ENCODE results near the gene KIF12. TPM values are rescaled to one million over a fixed set of nuclear protein-coding genes. Genes with fewer than 3 reads are reported as not detected.
A peak's percentile ranks its signal among the peaks of the same experiment; 100 is the strongest.

The KIF12 gene
- total and polyA plus RNA-seq, 2 of the 13 experiments (the other 11 are each of a cell fraction or from before 2014, with no cell fraction given) = 1.8 to 12.5 TPM

- TF ChIP-seq TEAD2 (CRISPR knock-in tag; IDR thresholded peaks at IDR 0.05) = no peak
- TF ChIP-seq DMAP1 (CRISPR knock-in tag; IDR thresholded peaks at IDR 0.05) = no peak
- no peak for TF ChIP-seq ZNF44 (CRISPR knock-in tag; IDR thresholded peaks at IDR 0.05)
- no peak; the same call in 1 of the 2 replicates for TF ChIP-seq ZNF326 (CRISPR knock-in tag; IDR thresholded peaks at IDR 0.05; ENCODE audit: borderline replicate concordance)
- TF ChIP-seq FOXA1 (IDR thresholded peaks at IDR 0.05) = no peak
- TF ChIP-seq FOXA1 (CRISPR knock-in tag; IDR thresholded peaks at IDR 0.05) = no peak
- no peak for TF ChIP-seq SRF (IDR thresholded peaks at IDR 0.05; ENCODE audit: low read depth, low read length)
- TF ChIP-seq GLI4 (CRISPR knock-in tag; IDR thresholded peaks at IDR 0.05; ENCODE audit: borderline replicate concordance) = no peak
Measured at GRCh38 chr9:114059047-114059803, 39.9 kb downstream of the KIF12 start (continued).

DNA sequence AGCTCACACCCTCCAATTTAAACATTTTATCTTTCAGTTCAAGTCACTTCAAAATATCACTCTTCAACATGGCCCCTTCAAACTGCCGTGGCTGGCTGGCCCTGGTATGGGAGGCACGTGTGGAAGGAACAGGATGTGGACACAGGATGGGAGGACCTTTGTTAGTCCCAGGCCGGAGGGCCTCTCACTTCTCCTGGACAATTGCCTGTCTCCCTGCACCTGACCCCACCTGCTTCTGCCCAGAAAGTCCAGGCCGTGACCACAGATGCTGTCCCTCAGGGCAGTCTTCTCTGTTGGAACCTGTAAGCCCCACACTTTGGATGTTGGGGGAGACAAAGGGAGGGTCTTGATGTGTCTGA lies 40.4 kb downstream of the KIF12 start:
- H3K36me3 ChIP-seq (replicated peaks in 1 of 2; ENCODE audit: control insufficient read depth in 1 of 2, insufficient read depth in 2 of 2, low read length in 2 of 2) = peaks cover 14 to 38% of the 10 kb centered on the region in 2 experiments
- in situ Hi-C loops (cut with HindIII; ENCODE audit: extremely low pct_ligation_motif_present, low pct_unique_long_range_greater_than_20kb) = no loop called here
- peak; percentile 53 for ATAC-seq
- 0 out of 2 replicates have a peak, but pooled peaks have one; percentile 39 for TF ChIP-seq POGZ (CRISPR knock-in tag; IDR thresholded peaks at IDR 0.05)
- TF ChIP-seq ZNF180 (CRISPR knock-in tag; IDR thresholded peaks at IDR 0.05; ENCODE audit: borderline replicate concordance, low read depth) = no peak
- TF ChIP-seq HMG20B (CRISPR knock-in tag; conservative IDR thresholded peaks at IDR 0.05) = no peak
- TF ChIP-seq GTF2F1 (IDR thresholded peaks at IDR 0.05; ENCODE audit: low read length) = no peak
- no peak for TF ChIP-seq NR2F6 (IDR thresholded peaks at IDR 0.05)
- TF ChIP-seq NR2F6 (CRISPR knock-in tag; IDR thresholded peaks at IDR 0.05) = 0 out of 2 replicates have a peak, but pooled peaks have one; percentile 23
- 0 out of 2 replicates have a peak, but pooled peaks have one; percentile 28 for TF ChIP-seq ZZZ3 (CRISPR knock-in tag; IDR thresholded peaks at IDR 0.05; ENCODE audit: borderline replicate concordance)
- TF ChIP-seq ZNF318 (CRISPR knock-in tag; IDR thresholded peaks at IDR 0.05) = peak; percentile 40; the same call in 1 of the 2 replicates
- TF ChIP-seq NRL (CRISPR knock-in tag; IDR thresholded peaks at IDR 0.05; ENCODE audit: borderline replicate concordance) = no peak
- no peak for TF ChIP-seq XRCC5 (optimal IDR thresholded peaks at IDR 0.05; ENCODE audit: low read length)

More for the DNA sequence above, 40.4 kb downstream of the KIF12 start:
- peaks cover 55% of the 10 kb centered on the region for H3K4me1 ChIP-seq (ENCODE audit: insufficient read depth, low read length)
- intact Hi-C loops (cut with micrococcal nuclease; ENCODE audit: unreplicated experiment) = no loop called here
- 3% methylated on average over 4 of the region's 4 CpGs for WGBS (ENCODE audit: low lambda C conversion rate)
- no TSS peak for BruUV-seq (replicated peaks)
- H3K4me3 ChIP-seq (replicated peaks in 1 of 3; ENCODE audit: insufficient read depth in 1 of 3, low read depth in 2 of 3, low read length in 3 of 3) = no peak overlapping the region
- H3K79me2 ChIP-seq (ENCODE audit: insufficient read depth, low read length) = no peaks in the 10 kb centered on the region
- H4K20me1 ChIP-seq (ENCODE audit: insufficient read depth, low read length) = peaks cover 42% of the 10 kb centered on the region
- peak overlapping the region; percentile 41 for H3K27ac ChIP-seq (ENCODE audit: extremely low read length, insufficient read depth, low read length)
- H3K9ac ChIP-seq (ENCODE audit: insufficient read depth, low read depth, low read length) = no peak overlapping the region
- no peaks in the 10 kb centered on the region for H3K9me3 ChIP-seq (ENCODE audit: low read length)
- FAIRE-seq (no peak), DNase-seq (ENCODE audit: low spot score) (peak; percentile 23)
- 0 out of 2 replicates have a peak overlapping the region, but pooled peaks have one; percentile 2 for H3K4me2 ChIP-seq (ENCODE audit: low read depth, low read length)
- CTCF ChIA-PET (ENCODE audit: low intra/inter-chr PET ratio, low total read pairs) = no interaction called here
- peaks cover 0 to 2% of the 10 kb centered on the region in 2 experiments; a peak in 1 of 5 replicates for H3K27me3 ChIP-seq (ENCODE audit: control insufficient read depth in 1 of 2, insufficient read depth in 2 of 2, low read length in 2 of 2)
- POLR2A ChIA-PET = interaction anchor here (1.0 to 5.3 kb wide), 5 partner anchors 11 to 257 kb away, joined by 3 to 52 read pairs (median 10); partner anchors contain the start of gene AMBP
- H2AFZ ChIP-seq (ENCODE audit: low read length) = no peak overlapping the region
